Measurements from ENCODE around the gene FARP2. TPM values are rescaled to one million over a fixed set of nuclear protein-coding genes. Genes with fewer than 3 reads are reported as not detected.
A peak's percentile ranks its signal among the peaks of the same experiment; 100 is the strongest.

Gene FARP2
- total and polyA plus RNA-seq, 2 of the 13 experiments (the other 11 are each of a cell fraction or from before 2014, with no cell fraction given) = 28.0 to 45.4 TPM

DNA sequence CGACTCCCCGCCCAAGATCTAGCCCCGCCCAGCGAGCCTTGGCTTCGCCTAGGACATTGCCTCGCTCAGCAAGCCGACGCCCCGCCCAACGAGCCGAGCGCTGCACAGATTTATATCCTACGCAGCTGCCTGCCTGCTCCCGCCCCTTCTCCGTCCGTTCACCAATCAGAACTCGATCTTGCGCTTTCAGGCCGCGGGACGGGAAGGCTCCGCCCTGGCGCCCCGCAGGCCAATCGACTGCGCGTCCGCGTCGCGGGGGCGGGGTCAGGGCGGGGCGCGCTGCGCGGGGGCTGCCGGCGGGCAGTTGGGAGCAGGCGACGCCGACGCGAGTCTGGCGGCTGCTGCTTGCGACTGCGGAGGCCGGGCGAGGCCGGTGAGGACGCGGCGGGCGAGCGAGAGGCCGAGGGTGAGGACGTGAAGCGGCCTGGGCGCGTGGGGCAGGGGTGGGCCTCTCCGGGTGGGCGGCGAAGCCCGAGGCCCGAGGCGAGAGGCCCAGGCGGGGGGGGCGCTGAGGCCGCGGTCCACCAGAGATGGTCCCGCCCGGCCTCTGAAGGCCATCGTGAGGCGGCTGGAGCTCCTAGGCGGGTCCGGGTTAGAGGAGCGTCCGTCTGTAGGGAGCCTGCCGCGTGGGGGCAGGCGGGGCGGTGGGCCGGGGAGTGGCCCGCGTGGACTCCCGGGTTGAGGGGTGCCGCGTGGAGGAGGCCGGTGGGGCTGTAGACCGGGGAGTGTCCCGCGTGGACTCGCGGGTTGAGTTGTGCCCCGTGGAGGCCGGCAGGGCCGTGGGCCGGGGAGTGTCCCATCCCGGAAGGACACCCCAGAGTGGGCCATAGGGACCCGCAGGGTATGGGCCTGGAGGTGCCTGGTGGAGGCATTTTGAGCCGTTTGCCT lies at the start of gene FARP2 (continued):
- TF ChIP-seq, protein P1, sequence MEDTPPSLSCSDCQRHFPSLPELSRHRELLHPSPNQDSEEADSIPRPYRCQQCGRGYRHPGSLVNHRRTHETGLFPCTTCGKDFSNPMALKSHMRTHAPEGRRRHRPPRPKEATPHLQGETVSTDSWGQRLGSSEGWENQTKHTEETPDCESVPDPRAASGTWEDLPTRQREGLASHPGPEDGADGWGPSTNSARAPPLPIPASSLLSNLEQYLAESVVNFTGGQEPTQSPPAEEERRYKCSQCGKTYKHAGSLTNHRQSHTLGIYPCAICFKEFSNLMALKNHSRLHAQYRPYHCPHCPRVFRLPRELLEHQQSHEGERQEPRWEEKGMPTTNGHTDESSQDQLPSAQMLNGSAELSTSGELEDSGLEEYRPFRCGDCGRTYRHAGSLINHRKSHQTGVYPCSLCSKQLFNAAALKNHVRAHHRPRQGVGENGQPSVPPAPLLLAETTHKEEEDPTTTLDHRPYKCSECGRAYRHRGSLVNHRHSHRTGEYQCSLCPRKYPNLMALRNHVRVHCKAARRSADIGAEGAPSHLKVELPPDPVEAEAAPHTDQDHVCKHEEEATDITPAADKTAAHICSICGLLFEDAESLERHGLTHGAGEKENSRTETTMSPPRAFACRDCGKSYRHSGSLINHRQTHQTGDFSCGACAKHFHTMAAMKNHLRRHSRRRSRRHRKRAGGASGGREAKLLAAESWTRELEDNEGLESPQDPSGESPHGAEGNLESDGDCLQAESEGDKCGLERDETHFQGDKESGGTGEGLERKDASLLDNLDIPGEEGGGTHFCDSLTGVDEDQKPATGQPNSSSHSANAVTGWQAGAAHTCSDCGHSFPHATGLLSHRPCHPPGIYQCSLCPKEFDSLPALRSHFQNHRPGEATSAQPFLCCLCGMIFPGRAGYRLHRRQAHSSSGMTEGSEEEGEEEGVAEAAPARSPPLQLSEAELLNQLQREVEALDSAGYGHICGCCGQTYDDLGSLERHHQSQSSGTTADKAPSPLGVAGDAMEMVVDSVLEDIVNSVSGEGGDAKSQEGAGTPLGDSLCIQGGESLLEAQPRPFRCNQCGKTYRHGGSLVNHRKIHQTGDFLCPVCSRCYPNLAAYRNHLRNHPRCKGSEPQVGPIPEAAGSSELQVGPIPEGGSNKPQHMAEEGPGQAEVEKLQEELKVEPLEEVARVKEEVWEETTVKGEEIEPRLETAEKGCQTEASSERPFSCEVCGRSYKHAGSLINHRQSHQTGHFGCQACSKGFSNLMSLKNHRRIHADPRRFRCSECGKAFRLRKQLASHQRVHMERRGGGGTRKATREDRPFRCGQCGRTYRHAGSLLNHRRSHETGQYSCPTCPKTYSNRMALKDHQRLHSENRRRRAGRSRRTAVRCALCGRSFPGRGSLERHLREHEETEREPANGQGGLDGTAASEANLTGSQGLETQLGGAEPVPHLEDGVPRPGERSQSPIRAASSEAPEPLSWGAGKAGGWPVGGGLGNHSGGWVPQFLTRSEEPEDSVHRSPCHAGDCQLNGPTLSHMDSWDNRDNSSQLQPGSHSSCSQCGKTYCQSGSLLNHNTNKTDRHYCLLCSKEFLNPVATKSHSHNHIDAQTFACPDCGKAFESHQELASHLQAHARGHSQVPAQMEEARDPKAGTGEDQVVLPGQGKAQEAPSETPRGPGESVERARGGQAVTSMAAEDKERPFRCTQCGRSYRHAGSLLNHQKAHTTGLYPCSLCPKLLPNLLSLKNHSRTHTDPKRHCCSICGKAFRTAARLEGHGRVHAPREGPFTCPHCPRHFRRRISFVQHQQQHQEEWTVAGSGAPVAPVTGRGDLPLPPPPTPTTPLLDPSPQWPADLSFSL (CRISPR knock-in tag; IDR thresholded peaks at IDR 0.05) = no peak
- no peak; the same call in none of the 2 replicates for TF ChIP-seq TMF1 (CRISPR knock-in tag; IDR thresholded peaks at IDR 0.05; ENCODE audit: low read depth)
- TF ChIP-seq, protein P2, sequence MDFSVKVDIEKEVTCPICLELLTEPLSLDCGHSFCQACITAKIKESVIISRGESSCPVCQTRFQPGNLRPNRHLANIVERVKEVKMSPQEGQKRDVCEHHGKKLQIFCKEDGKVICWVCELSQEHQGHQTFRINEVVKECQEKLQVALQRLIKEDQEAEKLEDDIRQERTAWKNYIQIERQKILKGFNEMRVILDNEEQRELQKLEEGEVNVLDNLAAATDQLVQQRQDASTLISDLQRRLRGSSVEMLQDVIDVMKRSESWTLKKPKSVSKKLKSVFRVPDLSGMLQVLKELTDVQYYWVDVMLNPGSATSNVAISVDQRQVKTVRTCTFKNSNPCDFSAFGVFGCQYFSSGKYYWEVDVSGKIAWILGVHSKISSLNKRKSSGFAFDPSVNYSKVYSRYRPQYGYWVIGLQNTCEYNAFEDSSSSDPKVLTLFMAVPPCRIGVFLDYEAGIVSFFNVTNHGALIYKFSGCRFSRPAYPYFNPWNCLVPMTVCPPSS (IDR thresholded peaks at IDR 0.05) = no peak
- TF ChIP-seq POLR2G (IDR thresholded peaks at IDR 0.05; ENCODE audit: low read depth, low read length) = peak; percentile 88
- TF ChIP-seq FOXC1 (CRISPR knock-in tag; IDR thresholded peaks at IDR 0.05; ENCODE audit: borderline replicate concordance) = no peak; the same call in 1 of the 2 replicates
- TF ChIP-seq ZKSCAN8 (CRISPR knock-in tag; IDR thresholded peaks at IDR 0.05; ENCODE audit: borderline replicate concordance) = peak; percentile 22; the same call in 1 of the 2 replicates
- TF ChIP-seq, protein P3, sequence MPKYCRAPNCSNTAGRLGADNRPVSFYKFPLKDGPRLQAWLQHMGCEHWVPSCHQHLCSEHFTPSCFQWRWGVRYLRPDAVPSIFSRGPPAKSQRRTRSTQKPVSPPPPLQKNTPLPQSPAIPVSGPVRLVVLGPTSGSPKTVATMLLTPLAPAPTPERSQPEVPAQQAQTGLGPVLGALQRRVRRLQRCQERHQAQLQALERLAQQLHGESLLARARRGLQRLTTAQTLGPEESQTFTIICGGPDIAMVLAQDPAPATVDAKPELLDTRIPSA (CRISPR knock-in tag; IDR thresholded peaks at IDR 0.05; ENCODE audit: borderline replicate concordance) = no peak
- TF ChIP-seq CREM (IDR thresholded peaks at IDR 0.05) = no peak
- TF ChIP-seq CREM (CRISPR knock-in tag; IDR thresholded peaks at IDR 0.05) = no peak
- TF ChIP-seq ZNF20 (CRISPR knock-in tag; IDR thresholded peaks at IDR 0.05) = no peak
- TF ChIP-seq TGIF2 (CRISPR knock-in tag; IDR thresholded peaks at IDR 0.05) = no peak
- TF ChIP-seq, protein P4, sequence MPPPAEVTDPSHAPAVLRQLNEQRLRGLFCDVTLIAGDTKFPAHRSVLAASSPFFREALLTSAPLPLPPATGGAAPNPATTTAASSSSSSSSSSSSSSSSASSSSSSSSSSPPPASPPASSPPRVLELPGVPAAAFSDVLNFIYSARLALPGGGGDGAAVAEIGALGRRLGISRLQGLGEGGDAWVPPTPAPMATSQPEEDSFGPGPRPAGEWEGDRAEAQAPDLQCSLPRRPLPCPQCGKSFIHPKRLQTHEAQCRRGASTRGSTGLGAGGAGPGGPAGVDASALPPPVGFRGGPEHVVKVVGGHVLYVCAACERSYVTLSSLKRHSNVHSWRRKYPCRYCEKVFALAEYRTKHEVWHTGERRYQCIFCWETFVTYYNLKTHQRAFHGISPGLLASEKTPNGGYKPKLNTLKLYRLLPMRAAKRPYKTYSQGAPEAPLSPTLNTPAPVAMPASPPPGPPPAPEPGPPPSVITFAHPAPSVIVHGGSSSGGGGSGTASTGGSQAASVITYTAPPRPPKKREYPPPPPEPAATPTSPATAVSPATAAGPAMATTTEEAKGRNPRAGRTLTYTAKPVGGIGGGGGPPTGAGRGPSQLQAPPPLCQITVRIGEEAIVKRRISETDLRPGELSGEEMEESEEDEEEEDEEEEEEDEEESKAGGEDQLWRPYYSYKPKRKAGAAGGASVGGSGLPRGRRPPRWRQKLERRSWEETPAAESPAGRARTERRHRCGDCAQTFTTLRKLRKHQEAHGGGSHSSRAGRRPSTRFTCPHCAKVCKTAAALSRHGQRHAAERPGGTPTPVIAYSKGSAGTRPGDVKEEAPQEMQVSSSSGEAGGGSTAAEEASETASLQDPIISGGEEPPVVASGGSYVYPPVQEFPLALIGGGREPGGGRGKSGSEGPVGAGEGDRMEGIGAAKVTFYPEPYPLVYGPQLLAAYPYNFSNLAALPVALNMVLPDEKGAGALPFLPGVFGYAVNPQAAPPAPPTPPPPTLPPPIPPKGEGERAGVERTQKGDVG (CRISPR knock-in tag; IDR thresholded peaks at IDR 0.05; ENCODE audit: borderline replicate concordance) = no peak
- TF ChIP-seq ATF1 (CRISPR knock-in tag; IDR thresholded peaks at IDR 0.05) = no peak
- TF ChIP-seq, protein P5, sequence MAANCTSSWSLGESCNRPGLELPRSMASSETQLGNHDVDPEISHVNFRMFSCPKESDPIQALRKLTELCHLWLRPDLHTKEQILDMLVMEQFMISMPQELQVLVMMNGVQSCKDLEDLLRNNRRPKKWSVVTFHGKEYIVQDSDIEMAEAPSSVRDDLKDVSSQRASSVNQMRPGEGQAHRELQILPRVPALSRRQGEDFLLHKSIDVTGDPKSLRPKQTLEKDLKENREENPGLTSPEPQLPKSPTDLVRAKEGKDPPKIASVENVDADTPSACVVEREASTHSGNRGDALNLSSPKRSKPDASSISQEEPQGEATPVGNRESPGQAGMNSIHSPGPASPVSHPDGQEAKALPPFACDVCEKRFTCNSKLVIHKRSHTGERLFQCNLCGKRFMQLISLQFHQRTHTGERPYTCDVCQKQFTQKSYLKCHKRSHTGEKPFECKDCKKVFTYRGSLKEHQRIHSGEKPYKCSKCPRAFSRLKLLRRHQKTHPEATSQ (CRISPR knock-in tag; IDR thresholded peaks at IDR 0.05; ENCODE audit: borderline replicate concordance) = no peak

Data from HepG2 (cell line).